Bronchial epithelial cell (primary cell): Measurements from ENCODE around the gene NTRK3. TPM values are rescaled to one million over a fixed set of nuclear protein-coding genes. Genes with fewer than 3 reads are reported as not detected.

Experiments used
- DNase-seq: peaks from one replicate; pipeline ENCODE4 v3.0.0-alpha.2; 2010; ENCODE audit warnings: low read depth
- FAIRE-seq: peaks from 2 replicates; lab custom pipeline; 2011; peaks lifted over from hg19 to GRCh38; lab: Jason Lieb, UNC
- H3K27me3 ChIP-seq: 2 replicates; pipeline ENCODE4 v1.5.1; 2011; ENCODE audit warnings: low read length; ENCODE audit not compliant: control insufficient read depth, insufficient read depth
- H3K36me3 ChIP-seq: 2 replicates; pipeline ENCODE4 v1.5.1; 2011; ENCODE audit warnings: low read length; ENCODE audit not compliant: control insufficient read depth, insufficient read depth
- H3K4me3 ChIP-seq: 2 replicates; pipeline ENCODE4 v1.5.1; 2011; ENCODE audit warnings: mild to moderate bottlenecking, low read depth, low read length, control low read depth
- total RNA-seq: library from RNA; depleted of rRNA; stranded (reverse); fragments of >200 nt; gene quantifications from 2 replicates; pipeline ENCODE4 v1.2.1, GENCODE V29; 2014
- TF ChIP-seq, protein P1 (sequence below): IDR thresholded peaks from 2 replicates; pipeline ENCODE4 v1.5.1; 2011; ENCODE audit warnings: mild to moderate bottlenecking, moderate library complexity, low read length, control low read depth, inconsistent platforms; ENCODE audit not compliant: insufficient read depth, severe bottlenecking

Gene NTRK3
- total RNA-seq, 1 donor from 2014 or later, result not detected

DNA sequence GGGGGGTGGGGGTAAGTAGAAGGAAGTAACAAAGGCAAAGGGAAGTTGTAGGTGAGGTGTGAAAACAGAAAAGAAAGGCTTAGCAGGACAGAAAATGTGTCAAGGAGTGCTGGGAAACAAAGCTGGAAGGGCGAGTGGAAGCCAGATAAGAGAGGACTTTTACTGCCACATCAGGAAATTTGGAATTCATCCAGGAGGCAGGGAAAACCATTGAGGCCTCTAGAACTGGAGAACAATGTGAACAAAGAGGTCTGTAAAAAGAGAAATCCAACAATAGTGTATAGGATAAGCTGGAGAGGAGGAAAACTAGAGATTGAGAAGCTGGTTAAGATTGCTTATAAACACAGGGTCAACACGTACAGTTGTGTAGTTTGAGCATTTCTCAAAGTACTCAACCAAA is 116.6 kb downstream of the NTRK3 start:
- H3K36me3 ChIP-seq, result no peaks in the 10 kb centered on the region
- no peak overlapping the region for H3K4me3 ChIP-seq
- DNase-seq (no peak), FAIRE-seq (no peak)
- no peaks in the 10 kb centered on the region for H3K27me3 ChIP-seq
- TF ChIP-seq, protein P1, sequence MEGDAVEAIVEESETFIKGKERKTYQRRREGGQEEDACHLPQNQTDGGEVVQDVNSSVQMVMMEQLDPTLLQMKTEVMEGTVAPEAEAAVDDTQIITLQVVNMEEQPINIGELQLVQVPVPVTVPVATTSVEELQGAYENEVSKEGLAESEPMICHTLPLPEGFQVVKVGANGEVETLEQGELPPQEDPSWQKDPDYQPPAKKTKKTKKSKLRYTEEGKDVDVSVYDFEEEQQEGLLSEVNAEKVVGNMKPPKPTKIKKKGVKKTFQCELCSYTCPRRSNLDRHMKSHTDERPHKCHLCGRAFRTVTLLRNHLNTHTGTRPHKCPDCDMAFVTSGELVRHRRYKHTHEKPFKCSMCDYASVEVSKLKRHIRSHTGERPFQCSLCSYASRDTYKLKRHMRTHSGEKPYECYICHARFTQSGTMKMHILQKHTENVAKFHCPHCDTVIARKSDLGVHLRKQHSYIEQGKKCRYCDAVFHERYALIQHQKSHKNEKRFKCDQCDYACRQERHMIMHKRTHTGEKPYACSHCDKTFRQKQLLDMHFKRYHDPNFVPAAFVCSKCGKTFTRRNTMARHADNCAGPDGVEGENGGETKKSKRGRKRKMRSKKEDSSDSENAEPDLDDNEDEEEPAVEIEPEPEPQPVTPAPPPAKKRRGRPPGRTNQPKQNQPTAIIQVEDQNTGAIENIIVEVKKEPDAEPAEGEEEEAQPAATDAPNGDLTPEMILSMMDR, result no peak

- TF ChIP-seq, protein P1, result no peak
- no peak overlapping the region for H3K4me3 ChIP-seq
- no peaks in the 10 kb centered on the region for H3K27me3 ChIP-seq
- no peaks in the 10 kb centered on the region for H3K36me3 ChIP-seq
- DNase-seq, result no peak
- peak; percentile 7 for FAIRE-seq
These were observed 122.7 kb downstream of the NTRK3 start for GRCh38 chr15:88133795-88134194.

DNA sequence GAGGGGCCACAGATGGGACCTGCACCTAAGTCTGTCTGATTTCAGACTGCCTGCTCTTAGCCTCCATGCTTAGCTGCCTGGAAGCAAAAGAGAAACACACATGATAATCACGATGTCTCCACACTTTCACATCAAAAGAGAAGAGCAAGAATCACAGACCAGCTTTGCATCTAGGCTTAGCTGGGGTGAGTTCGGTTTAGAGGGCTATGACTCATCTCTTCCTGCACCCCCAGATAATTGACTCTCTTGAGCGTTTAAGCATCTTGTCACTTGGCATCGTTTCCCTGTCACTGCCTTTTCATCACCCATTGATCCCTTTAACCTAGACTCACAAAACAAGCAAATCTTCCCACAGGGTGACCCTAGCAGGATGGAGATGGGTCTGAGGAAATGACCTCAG is 124.0 kb downstream of the NTRK3 start:
- H3K4me3 ChIP-seq, result no peak overlapping the region
- H3K27me3 ChIP-seq, result no peaks in the 10 kb centered on the region
- H3K36me3 ChIP-seq, result no peaks in the 10 kb centered on the region
- DNase-seq (no peak), FAIRE-seq (no peak)
- TF ChIP-seq, protein P1, result no peak

DNA sequence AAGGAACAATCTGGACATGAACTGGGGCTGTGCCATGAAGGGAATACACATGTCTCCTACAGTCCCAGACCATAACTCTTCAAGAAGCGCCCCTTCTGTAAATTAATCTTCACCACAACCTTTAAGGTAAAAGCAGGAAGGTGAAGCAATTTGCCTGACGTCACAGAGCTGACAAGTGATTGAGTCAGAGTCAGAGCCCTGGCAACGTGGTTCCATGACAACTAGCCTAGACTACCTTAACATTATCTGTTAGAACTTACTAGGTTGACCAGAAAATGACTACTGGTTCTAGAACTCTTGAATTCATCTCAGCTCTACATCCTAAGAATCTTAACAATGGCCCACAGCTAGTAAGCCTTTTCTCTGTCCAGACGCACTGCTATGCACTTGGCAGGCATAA is 124.6 kb downstream of the NTRK3 start:
- DNase-seq, result peak; percentile 7

DNA sequence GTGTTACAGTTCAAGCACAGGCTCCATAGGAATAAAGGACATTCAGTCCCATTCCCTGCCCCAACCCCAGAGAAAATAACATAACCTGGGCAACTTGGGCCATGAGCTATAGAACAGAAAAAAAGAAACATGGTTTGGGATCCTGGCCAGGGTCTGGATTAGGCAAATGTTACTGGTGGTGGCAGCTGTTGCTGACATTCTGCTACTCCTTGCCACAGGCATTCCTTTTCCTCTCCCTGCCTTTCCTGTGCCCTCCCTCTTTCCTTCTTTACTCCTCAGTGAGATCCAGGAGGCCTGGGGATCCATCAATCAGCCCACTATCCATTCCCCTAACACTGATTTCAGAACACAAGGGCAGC is 129.1 kb downstream of the NTRK3 start:
- Histone ChIP-seq H3K36me3 (no peaks in the 10 kb centered on the region), H3K27me3 (no peaks in the 10 kb centered on the region), H3K4me3 (no peak overlapping the region)
- no peak for FAIRE-seq
- DNase-seq, result no peak
- TF ChIP-seq, protein P1, result no peak

More for the DNA sequence above, 124.6 kb downstream of the NTRK3 start:
- FAIRE-seq, result no peak
- H3K36me3 ChIP-seq, result no peaks in the 10 kb centered on the region
- no peak overlapping the region for H3K4me3 ChIP-seq
- TF ChIP-seq, protein P1, result no peak
- H3K27me3 ChIP-seq, result no peaks in the 10 kb centered on the region

- no peaks in the 10 kb centered on the region for H3K36me3 ChIP-seq
- TF ChIP-seq, protein P1, result no peak
- no peak overlapping the region for H3K4me3 ChIP-seq
- no peaks in the 10 kb centered on the region for H3K27me3 ChIP-seq
- DNase-seq (no peak), FAIRE-seq (no peak)
These were observed 129.7 kb downstream of the NTRK3 start for GRCh38 chr15:88126695-88127431.
